ENCODE measurements around the gene CDC37L1. TPM values are rescaled to one million over a fixed set of nuclear protein-coding genes. Genes with fewer than 3 reads are reported as not detected.

Gene CDC37L1
- total RNA-seq, 2 donors from 2014 or later: 11.4 to 16.1 TPM

DNA sequence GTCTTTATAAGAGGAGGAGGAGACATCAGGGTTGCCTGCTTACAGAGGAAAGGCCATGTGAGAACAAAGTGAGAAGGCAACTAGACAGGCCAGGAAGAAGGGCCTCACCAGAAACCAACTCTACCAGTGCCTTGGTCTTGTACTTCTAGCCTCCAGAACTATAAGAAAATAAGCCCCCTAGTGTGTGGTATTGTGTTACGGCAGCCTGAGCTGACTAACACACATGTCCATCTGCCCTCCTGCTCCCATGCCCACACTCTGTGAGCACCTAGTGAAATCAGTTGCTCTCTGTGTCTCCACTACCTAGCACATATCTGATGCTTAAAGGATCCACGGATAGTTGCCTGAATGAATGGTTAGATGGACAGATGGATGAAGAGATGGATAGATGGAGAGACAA, 54.8 kb downstream of the CDC37L1 start:
- H3K36me3 ChIP-seq: no peaks in the 10 kb centered on the region
- H3K9ac ChIP-seq (ENCODE audit: low read depth in 2 of 2, low read length in 2 of 2): no peak overlapping the region
- no peak overlapping the region for H3K27ac ChIP-seq
- TF ChIP-seq, protein P1, sequence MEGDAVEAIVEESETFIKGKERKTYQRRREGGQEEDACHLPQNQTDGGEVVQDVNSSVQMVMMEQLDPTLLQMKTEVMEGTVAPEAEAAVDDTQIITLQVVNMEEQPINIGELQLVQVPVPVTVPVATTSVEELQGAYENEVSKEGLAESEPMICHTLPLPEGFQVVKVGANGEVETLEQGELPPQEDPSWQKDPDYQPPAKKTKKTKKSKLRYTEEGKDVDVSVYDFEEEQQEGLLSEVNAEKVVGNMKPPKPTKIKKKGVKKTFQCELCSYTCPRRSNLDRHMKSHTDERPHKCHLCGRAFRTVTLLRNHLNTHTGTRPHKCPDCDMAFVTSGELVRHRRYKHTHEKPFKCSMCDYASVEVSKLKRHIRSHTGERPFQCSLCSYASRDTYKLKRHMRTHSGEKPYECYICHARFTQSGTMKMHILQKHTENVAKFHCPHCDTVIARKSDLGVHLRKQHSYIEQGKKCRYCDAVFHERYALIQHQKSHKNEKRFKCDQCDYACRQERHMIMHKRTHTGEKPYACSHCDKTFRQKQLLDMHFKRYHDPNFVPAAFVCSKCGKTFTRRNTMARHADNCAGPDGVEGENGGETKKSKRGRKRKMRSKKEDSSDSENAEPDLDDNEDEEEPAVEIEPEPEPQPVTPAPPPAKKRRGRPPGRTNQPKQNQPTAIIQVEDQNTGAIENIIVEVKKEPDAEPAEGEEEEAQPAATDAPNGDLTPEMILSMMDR (IDR thresholded peaks at IDR 0.05): no peak
- H3K27me3 ChIP-seq: no peaks in the 10 kb centered on the region
- intact Hi-C loops (cut with DNase I): loop anchor here (5.0 kb wide), 1 partner anchor 42 kb away; no protein-coding TSS in a partner anchor
- H3K4me3 ChIP-seq: no peak overlapping the region
- no peak for DNase-seq
- no peaks in the 10 kb centered on the region for H3K4me1 ChIP-seq
- H3K9me3 ChIP-seq: no peaks in the 10 kb centered on the region

DNA sequence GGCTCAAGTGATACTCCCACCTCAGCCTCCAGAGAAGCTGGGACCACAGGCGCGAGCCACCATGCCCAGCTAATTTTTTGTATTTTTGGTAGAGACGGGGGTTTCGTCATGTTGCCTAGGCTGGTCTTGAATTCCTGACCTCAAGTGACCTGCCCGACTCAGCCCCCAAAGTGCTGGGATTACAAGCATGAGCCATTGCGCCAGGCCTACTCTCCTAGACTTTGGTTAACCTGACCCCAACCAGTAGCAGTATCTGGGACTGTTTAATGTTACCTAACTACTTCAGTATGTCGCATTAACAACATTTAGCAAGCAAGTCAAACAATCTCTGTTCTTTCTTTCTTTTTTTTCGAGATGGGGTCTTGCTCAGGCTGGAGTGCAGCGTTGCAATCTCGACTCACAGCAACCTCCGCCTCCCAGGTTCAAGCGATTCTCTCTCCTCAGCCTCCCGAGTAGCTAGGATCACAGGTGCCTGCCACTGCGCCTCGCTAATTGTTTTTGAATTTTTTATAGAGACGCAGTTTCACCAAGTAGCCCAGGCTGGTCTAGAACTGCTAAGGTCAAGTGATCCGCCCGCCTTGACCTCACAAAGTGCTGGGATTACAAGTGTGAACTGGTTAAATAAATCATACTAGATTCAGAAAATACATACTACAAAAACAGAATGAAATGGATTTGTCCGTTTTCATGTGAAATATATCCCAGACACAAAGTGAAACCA, 59.7 kb downstream of the CDC37L1 start:
- peak overlapping the region; percentile 72 for H3K4me3 ChIP-seq
- H3K27me3 ChIP-seq: no peaks in the 10 kb centered on the region
- DNase-seq: peak; percentile 25
- TF ChIP-seq, protein P1 (IDR thresholded peaks at IDR 0.05): no peak
- H3K9me3 ChIP-seq: no peaks in the 10 kb centered on the region
- H3K27ac ChIP-seq: peak overlapping the region; percentile 95
- H3K4me1 ChIP-seq: no peaks in the 10 kb centered on the region
- intact Hi-C loops (cut with DNase I): no loop called here
- no peaks in the 10 kb centered on the region for H3K36me3 ChIP-seq
- peak overlapping the region in 1 of 2 donors; percentile 89 for H3K9ac ChIP-seq (ENCODE audit: low read depth in 2 of 2, low read length in 2 of 2)

DNA sequence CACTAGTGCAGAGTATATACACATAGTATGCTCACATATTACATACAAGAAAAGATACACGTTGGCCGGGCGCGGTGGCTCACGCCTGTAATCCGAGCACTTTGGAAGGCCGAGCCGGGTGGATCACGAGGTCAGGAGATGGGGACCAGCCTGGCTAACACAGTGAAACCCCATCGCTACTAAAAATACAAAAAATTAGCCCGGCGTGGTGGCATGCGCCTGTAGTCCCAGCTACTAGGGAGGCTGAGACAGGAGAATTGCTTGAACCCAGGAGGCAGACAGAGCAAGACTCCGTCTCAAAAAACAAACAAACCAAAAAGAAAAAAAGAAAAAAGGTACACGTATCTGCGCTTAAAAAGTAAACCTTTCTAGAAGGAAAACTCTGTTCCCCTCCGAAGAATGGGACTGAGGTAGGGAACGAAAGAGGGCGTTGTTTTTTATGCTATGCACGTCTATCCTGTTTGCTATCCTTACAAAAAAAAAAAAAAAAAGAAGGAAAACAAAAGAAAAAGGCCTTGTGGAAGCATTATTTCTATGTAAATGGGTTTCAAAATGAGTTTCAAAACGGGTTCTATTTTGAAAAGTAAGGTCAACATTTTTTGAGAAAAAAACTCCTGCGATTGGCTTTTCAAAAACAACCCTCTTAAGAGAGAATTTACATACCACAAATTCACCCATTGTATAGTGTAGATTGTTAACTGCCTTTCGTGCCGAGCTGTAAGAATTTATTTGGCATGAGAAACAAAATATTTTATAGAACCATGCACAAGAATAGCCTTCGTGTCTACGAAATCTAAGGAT, 60.4 kb downstream of the CDC37L1 start:
- Histone ChIP-seq H3K4me3 (peak overlapping the region; percentile 72), H3K9ac (ENCODE audit: low read depth in 2 of 2, low read length in 2 of 2) (peak overlapping the region; percentile 86 to 89)

DNA sequence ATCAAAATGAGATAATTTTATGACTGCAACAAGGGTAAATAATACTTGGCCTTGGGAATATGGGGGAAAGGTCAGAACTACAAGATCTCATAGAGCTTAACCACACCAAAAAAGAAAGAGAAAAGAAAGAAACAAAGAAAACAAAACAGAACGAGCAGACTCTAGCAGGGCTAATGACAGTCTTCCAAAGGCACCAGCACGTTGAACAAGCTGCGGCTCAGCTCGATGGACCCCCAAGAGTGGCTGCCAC, 60.9 kb downstream of the CDC37L1 start:
- H3K27me3 ChIP-seq: no peaks in the 10 kb centered on the region
- no peak for DNase-seq
- peak overlapping the region; percentile 72 for H3K4me3 ChIP-seq
- peak overlapping the region; percentile 86 to 89 for H3K9ac ChIP-seq (ENCODE audit: low read depth in 2 of 2, low read length in 2 of 2)
- H3K36me3 ChIP-seq: no peaks in the 10 kb centered on the region
- no peaks in the 10 kb centered on the region for H3K4me1 ChIP-seq
- peak overlapping the region; percentile 95 for H3K27ac ChIP-seq
- intact Hi-C loops (cut with DNase I): loop anchor here (2.0 to 10.0 kb wide), 3 partner anchors 54 to 78 kb away; partner anchors contain the start of genes CDC37L1, PLPP6 and RCL1
- TF ChIP-seq, protein P1 (IDR thresholded peaks at IDR 0.05): no peak
- H3K9me3 ChIP-seq: no peaks in the 10 kb centered on the region

More for the DNA sequence above, 60.4 kb downstream of the CDC37L1 start:
- Histone ChIP-seq H3K9me3 (no peaks in the 10 kb centered on the region), H3K4me1 (no peaks in the 10 kb centered on the region), H3K27ac (peak overlapping the region; percentile 95), H3K36me3 (no peaks in the 10 kb centered on the region), H3K27me3 (no peaks in the 10 kb centered on the region)
- TF ChIP-seq, protein P1 (IDR thresholded peaks at IDR 0.05): no peak
- intact Hi-C loops (cut with DNase I): loop anchor here (2.0 to 10.0 kb wide), 3 partner anchors 55 to 77 kb away; partner anchors contain the start of genes CDC37L1, PLPP6 and RCL1
- peak; percentile 37 for DNase-seq

DNA sequence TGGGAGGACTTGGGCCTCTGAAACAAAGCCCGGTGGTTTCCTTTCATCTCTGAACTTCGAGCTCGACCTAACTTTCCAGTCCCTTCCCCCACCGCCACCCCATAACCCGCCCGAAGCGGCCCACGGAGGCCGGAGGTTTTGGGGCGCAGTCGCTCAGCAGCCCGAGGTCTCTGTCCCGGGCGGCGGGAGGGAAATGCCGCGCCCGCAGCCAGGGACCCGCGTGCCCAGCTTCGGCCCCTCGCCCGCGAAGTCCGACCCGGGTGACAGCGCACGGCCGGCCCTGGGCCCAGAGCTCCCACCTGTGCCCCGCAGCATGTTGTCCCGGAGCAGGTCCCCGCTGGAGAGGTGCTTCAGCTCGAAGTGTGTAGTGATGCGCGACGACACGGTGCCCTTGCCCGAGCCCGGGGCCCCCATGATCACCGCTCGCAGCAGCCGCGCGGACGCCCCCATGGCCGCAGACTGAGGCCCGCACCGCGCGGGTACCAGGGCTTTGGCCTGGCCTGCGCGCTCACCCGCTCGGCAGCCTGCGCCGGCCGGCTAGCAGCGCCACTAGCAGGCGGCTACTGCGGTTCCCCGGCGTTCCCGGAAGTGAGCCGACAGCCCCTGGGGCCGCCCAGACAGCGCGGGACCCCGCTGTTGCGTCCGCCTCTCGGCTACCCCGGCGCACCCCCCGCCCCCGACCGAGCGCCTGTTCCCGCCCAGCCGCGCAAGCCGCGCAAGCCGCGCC, 61.4 kb downstream of the CDC37L1 start, which contains the start of gene AK3:
TSS of gene AK3 (minus strand) at position 565 of the 727 bp plus-strand sequence. CDS start at position 450, 115 bp downstream.
- no peaks in the 10 kb centered on the region for H3K4me1 ChIP-seq
- H3K9ac ChIP-seq (ENCODE audit: low read depth in 2 of 2, low read length in 2 of 2): peak within 1 kb of the TSS; percentile 86 to 89
- DNase-seq: peak; percentile 88
- peak within 1 kb of the TSS; percentile 95 for H3K27ac ChIP-seq
- H3K9me3 ChIP-seq: no peaks in the 10 kb centered on the region
- TF ChIP-seq, protein P1 (IDR thresholded peaks at IDR 0.05): no peak
- no peaks in the 10 kb centered on the region for H3K27me3 ChIP-seq
- no peaks in the 10 kb centered on the region for H3K36me3 ChIP-seq
- H3K4me3 ChIP-seq: peak within 1 kb of the TSS; percentile 72
- intact Hi-C loops (cut with DNase I): loop anchor here (2.0 to 10.0 kb wide), 3 partner anchors 54 to 78 kb away; partner anchors contain the start of genes CDC37L1, PLPP6 and RCL1

Measured in colonic mucosa (tissue), 4 donors.